Common myeloid progenitor, CD34-positive (primary cell): ENCODE data around the gene DNAJB7.
"Not testable (repeated sequence)": the region's sequence is repeated elsewhere in the genome, so short reads cannot be mapped to it uniquely, and the experiment has no call there.

ENCODE experiments used
- CTCF ChIA-PET: fragments of 350-600 bp; sonication (Branson Sonifier 250); formaldehyde crosslinking; loops from one replicate; lab custom pipeline; 2021; ENCODE audit warnings: antibody characterized with exemption; lab: Charles Lee
- POLR2A ChIA-PET: fragments of 350-600 bp; sonication (Branson Sonifier 250); formaldehyde crosslinking; loops from one replicate; lab custom pipeline; 2021; ENCODE audit warnings: antibody characterized with exemption; lab: Charles Lee
- DNase-seq, 3 donors: peaks; one replicate each; pipeline versions ENCODE4 v3.0.0 to v3.0.0-alpha.2; 2013
- H3K27ac ChIP-seq, 2 experiments: 1 replicate in 1 of 2; 2 replicates in 1 of 2; pipeline ENCODE4 v1.7.0; 2013; ENCODE audit warnings: inconsistent platforms in 2 of 2, low read length in 2 of 2, mild to moderate bottlenecking in 2 of 2, low read depth in 1 of 2, moderate library complexity in 1 of 2; ENCODE audit not compliant: severe bottlenecking in 2 of 2, insufficient read depth in 1 of 2, poor library complexity in 1 of 2
- H3K27me3 ChIP-seq, 5 experiments: replicated peaks in 2 of 5; 1 replicate in 3 of 5; 2 replicates in 2 of 5; pipeline versions ENCODE4 v1.6.1 to v1.7.0; 2013; ENCODE audit warnings: low read length in 4 of 5, mild to moderate bottlenecking in 2 of 5, moderate library complexity in 2 of 5, inconsistent platforms in 1 of 5; ENCODE audit not compliant: insufficient read depth in 5 of 5, control insufficient read depth in 4 of 5
- H3K36me3 ChIP-seq, 4 experiments: 1 replicate in 2 of 4; 2 replicates in 2 of 4; pipeline versions ENCODE4 v1.6.1 to v1.7.0; 2013; ENCODE audit warnings: low read length in 3 of 4, control low read depth in 1 of 4, mild to moderate bottlenecking in 1 of 4; ENCODE audit not compliant: control insufficient read depth in 4 of 4, insufficient read depth in 4 of 4
- H3K4me1 ChIP-seq, 4 experiments: 1 replicate in 3 of 4; 2 replicates in 1 of 4; pipeline versions ENCODE4 v1.6.1 to v1.7.1; 2013; ENCODE audit warnings: low read length in 3 of 4, mild to moderate bottlenecking in 3 of 4, control low read depth in 1 of 4, inconsistent platforms in 1 of 4, moderate library complexity in 1 of 4; ENCODE audit not compliant: control insufficient read depth in 4 of 4, insufficient read depth in 4 of 4; ENCODE audit errors: control extremely low read depth in 1 of 4
- H3K4me3 ChIP-seq, 7 experiments: 1 replicate in 4 of 7; 2 replicates in 3 of 7; pipeline versions ENCODE4 v1.5.1 to v1.7.0; 2013; ENCODE audit warnings: mild to moderate bottlenecking in 7 of 7, low read length in 6 of 7, moderate library complexity in 6 of 7, inconsistent platforms in 2 of 7, low read depth in 2 of 7, control low read depth in 1 of 7; ENCODE audit not compliant: insufficient read depth in 4 of 7, control insufficient read depth in 1 of 7; ENCODE audit errors: extremely low read depth in 1 of 7
- H3K9me3 ChIP-seq, 5 experiments: 1 replicate in 4 of 5; 2 replicates in 1 of 5; pipeline versions ENCODE4 v1.6.1 to v1.7.1; 2013; ENCODE audit warnings: low read length in 4 of 5, mild to moderate bottlenecking in 2 of 5, inconsistent platforms in 1 of 5, low read depth in 1 of 5, moderate library complexity in 1 of 5; ENCODE audit not compliant: control insufficient read depth in 4 of 5, insufficient read depth in 2 of 5; ENCODE audit errors: control extremely low read depth in 1 of 5
- WGBS: methylation state at CpG from one replicate; pipeline ENCODE4 v1.1.5; 2013; ENCODE audit not compliant: insufficient coverage; 5-methylcytosine and 5-hydroxymethylcytosine counted together

DNAJB7 gene

GRCh38 chr22:40826292-40826691, 35.6 kb downstream of the DNAJB7 start:
- no CpG with 5 or more reads among the region's 2 CpGs for WGBS
- CTCF ChIA-PET: not testable (repeated sequence)

DNA sequence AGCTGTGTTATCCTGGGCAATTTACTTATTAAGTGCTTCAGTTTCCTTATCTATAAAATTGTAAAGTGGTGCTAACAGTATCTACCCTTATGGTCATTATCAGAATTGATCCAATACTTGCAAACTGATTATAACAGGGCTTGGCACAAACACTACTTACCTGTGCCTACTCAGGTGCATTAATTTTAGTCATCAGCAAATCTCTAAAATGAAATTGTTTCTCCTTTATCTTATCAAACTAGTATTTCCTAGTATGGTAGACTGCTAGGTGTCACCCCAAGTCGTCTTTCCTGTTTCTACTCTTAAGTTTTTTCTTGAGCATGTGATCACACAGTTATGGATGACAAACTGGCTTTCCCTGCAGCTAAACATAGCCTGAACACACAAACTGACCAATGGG, 38.5 kb downstream of the DNAJB7 start:
- H3K4me3 ChIP-seq: no peak overlapping the region
- ChIA-PET POLR2A (no interaction called here), CTCF (interaction anchor here (0.6 to 1.2 kb wide), 2 partner anchors 9 to 59 kb away, joined by 3 read pairs; no protein-coding TSS in a partner anchor)
- no peaks in the 10 kb centered on the region for H3K27me3 ChIP-seq
- DNase-seq: no peak
- H3K27ac ChIP-seq: no peak overlapping the region
- peaks cover 6 to 15% (median 10%) of the 10 kb centered on the region in 4 experiments for H3K4me1 ChIP-seq
- peaks cover 4 to 31% (median 13%) of the 10 kb centered on the region in 4 experiments for H3K36me3 ChIP-seq
- H3K9me3 ChIP-seq: no peaks in the 10 kb centered on the region
- 100% methylated on average over 1 of the region's 1 CpG for WGBS

More at GRCh38 chr22:40826292-40826691, 35.6 kb downstream of the DNAJB7 start:
- H3K4me1 ChIP-seq, H3K27ac ChIP-seq, POLR2A ChIA-PET, H3K27me3 ChIP-seq, H3K9me3 ChIP-seq, DNase-seq, H3K4me3 ChIP-seq: not testable (repeated sequence)
- H3K36me3 ChIP-seq: peaks cover 13 to 47% (median 29%) of the 10 kb centered on the region in 4 experiments

GRCh38 chr22:40819599-40820140, 42.2 kb downstream of the DNAJB7 start:
- ChIA-PET POLR2A (no interaction called here), CTCF (interaction anchor here (1.3 kb wide), 1 partner anchor 37 kb away, joined by 3 read pairs; the partner anchor contains the start of genes ST13 and XPNPEP3)
- peaks cover 0 to 18% (median 4%) of the 10 kb centered on the region in 4 experiments for H3K36me3 ChIP-seq
- DNase-seq: peak; percentile 43 to 71 (median 65)
- H3K4me1 ChIP-seq: peaks cover 10 to 33% (median 26%) of the 10 kb centered on the region in 4 experiments
- peak overlapping the region; percentile 54 to 74 for H3K27ac ChIP-seq
- H3K9me3 ChIP-seq: no peaks in the 10 kb centered on the region
- H3K27me3 ChIP-seq: no peaks in the 10 kb centered on the region
- peak overlapping the region; percentile 46 to 98 (median 93) for H3K4me3 ChIP-seq
- WGBS: 0% methylated on average over 1 of the region's 4 CpGs

DNA sequence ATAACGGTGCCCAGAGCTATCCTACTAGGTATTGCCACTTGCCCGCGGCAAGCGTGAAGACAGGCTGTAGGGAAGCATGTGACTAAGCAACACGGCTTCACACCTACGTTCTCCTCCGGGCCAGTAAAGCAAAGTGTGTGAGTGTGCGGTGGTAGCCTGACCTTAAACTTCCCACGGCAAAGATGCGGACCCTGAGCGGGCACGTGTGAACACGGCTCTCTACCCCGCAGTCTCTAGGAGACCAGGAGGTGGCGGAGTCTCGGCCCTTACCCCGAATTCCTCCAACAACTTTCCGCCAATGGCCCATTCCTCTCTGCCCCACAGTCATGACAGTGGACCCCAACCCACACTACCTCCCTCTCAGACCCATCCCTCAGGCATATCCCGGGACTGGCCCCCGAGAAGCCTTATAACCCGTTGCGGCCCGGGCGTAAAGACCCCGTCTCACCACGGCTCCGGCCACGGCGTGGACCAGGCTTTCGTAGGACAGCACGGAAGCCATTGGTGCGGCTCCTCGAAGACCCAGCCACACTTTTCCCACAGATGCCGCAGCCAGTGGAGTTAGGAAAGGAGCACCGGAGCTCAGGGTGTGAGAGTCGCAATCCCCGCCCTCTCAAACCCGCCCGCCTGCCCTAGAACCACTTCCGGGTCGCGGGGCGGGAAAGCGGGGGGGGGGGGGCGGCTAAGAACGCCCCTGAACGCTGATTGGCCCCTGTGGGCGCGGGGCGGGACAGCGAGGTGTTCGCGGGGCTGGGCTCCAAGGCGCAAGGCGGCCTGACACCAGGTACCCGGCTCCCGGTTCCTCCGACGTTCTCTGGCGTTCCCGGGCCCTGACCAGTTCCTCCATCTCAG, 42.9 kb downstream of the DNAJB7 start, which contains the start of gene SLC25A17:
TSS of gene SLC25A17 (minus strand) at position 600 of the 852 bp plus-strand sequence. CDS start at position 502, 98 bp downstream.
- H3K4me1 ChIP-seq: peaks cover 10 to 33% (median 26%) of the 10 kb centered on the region in 4 experiments
- WGBS: under 1% methylated on average over 48 of the region's 61 CpGs
- CTCF ChIA-PET: interaction anchor here (1.3 to 1.4 kb wide), 2 partner anchors 14 to 38 kb away, joined by 3 read pairs; partner anchors contain the start of genes ST13 and XPNPEP3
- H3K36me3 ChIP-seq: peaks cover 0 to 14% (median 6%) of the 10 kb centered on the region in 4 experiments
- H3K27me3 ChIP-seq: no peaks in the 10 kb centered on the region
- peak; percentile 84 to 88 (median 87) for DNase-seq
- peak within 1 kb of the TSS; percentile 46 to 98 (median 93) for H3K4me3 ChIP-seq
- H3K27ac ChIP-seq: peak within 1 kb of the TSS; percentile 64 to 79
- no peaks in the 10 kb centered on the region for H3K9me3 ChIP-seq
- POLR2A ChIA-PET: no interaction called here

GRCh38 chr22:40818192-40818746, 43.6 kb downstream of the DNAJB7 start:
- H3K4me3 ChIP-seq: peak overlapping the region in 6 of 7 experiments; percentile 72 to 98 (median 93)
- H3K4me1 ChIP-seq: peaks cover 10 to 33% (median 26%) of the 10 kb centered on the region in 4 experiments
- no peaks in the 10 kb centered on the region for H3K9me3 ChIP-seq
- WGBS: 13% methylated on average over 12 of the region's 14 CpGs
- ChIA-PET POLR2A (no interaction called here), CTCF (interaction anchor here (1.0 to 1.5 kb wide), 4 partner anchors 10 to 81 kb away, joined by 3 to 5 read pairs (median 4); partner anchors contain the start of genes ST13 and XPNPEP3)
- H3K27ac ChIP-seq: peak overlapping the region in 1 of 2 experiments; percentile 79
- peak; percentile 14 to 67 (median 60) for DNase-seq
- H3K27me3 ChIP-seq: no peaks in the 10 kb centered on the region
- peaks cover 0 to 9% (median 3%) of the 10 kb centered on the region in 4 experiments for H3K36me3 ChIP-seq

DNA sequence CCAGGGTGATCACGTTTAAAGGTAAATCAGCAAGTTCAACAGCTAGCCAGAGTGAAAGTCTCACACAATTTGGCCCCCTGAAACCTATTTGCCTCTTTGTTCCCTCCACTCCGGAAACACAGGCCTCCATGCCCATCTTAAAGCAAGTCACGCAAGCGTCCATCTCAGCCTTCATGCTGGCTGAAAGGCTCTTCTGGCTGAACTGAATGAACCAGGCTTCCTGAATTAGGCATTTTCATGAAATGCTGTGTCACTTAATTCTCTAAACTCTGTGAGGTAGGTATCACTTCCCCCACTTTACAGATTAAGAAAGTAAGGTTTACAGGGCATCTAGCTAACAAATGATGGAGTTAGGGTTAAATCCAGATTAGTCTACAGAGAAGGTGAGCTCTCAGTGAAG, 44.2 kb downstream of the DNAJB7 start:
- Histone ChIP-seq H3K4me1 (peaks cover 10 to 33% (median 26%) of the 10 kb centered on the region in 4 experiments), H3K9me3 (no peaks in the 10 kb centered on the region), H3K27me3 (no peaks in the 10 kb centered on the region), H3K36me3 (peaks cover 0 to 9% (median under 1%) of the 10 kb centered on the region in 4 experiments), H3K27ac (peak overlapping the region in 1 of 2 experiments; percentile 32), H3K4me3 (peak overlapping the region in 2 of 7 experiments; percentile 93 to 98)
- ChIA-PET CTCF (interaction anchor here (0.9 to 1.5 kb wide), 5 partner anchors 9 to 81 kb away, joined by 3 to 5 read pairs (median 3); no protein-coding TSS in a partner anchor), POLR2A (interaction anchor here (0.8 kb wide), 1 partner anchor 23 kb away, joined by 3 read pairs; no protein-coding TSS in a partner anchor)
- 98% methylated on average over 4 of the region's 4 CpGs for WGBS
- peak in 1 of 3 donors; percentile 10 for DNase-seq
